GM21825 (cell line): ENCODE measurements around the gene RACK1.
"Not testable (repeated sequence)": the region's sequence is repeated elsewhere in the genome, so short reads cannot be mapped to it uniquely, and the experiment has no call there.

Source experiments
- ATAC-seq: cut with Tn5 transposase; IDR thresholded peaks from one replicate; pipeline ENCODE4 v1.9.1; 2021; ENCODE audit warnings: mild to moderate bottlenecking, moderate library complexity; ENCODE audit not compliant: unreplicated experiment

The RACK1 gene

GRCh38 chr5:181217111-181217802 lies 26.4 kb downstream of the RACK1 start:
- peak; percentile 18 for ATAC-seq

DNA sequence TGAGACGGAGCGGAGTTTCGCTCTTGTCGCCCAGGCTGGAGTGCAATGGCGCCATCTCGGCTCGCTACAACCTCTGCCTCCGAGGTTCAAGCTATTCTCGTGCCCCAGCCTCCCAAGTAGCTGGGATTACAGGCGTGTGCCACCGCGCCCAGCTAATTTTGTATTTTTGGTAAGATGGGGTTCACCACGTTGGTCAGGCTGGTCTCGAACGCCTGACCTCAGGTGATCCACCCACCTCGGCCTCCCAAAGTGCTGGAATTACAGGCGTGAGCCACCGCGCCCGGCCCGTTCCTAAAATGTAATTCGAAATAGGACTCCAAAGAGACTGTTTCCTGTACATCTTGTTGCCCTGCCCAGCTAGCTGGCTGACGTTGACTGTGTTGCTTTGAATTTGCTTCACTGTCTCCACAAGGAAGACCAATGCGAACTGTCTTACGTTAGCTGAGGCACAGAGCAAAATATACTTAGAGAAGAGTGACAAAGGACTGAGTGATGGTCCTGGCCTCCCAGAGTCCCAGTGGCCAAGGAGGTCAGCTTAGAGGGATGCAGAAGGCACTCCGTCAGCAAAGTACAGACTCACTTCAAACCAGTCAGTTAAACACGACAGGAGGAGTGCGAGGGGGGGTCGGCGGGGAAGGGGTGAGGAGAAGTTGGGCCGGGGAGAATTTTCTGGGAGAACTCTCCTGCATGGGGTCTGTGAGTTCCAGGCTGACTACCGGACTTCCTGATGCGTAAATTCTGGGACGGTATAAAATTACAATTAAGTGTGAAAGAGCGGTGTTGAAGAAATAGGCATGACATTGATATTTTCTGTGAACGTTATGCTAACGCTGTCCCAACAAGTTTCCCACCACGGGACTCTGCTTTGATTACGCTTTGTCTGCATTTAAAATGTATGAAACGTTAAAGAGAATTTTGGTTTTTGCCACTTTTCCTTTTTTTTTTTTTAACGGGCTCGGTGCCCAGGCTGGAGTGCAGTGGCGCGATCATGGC lies 27.4 kb downstream of the RACK1 start:
- ATAC-seq, result no peak

DNA sequence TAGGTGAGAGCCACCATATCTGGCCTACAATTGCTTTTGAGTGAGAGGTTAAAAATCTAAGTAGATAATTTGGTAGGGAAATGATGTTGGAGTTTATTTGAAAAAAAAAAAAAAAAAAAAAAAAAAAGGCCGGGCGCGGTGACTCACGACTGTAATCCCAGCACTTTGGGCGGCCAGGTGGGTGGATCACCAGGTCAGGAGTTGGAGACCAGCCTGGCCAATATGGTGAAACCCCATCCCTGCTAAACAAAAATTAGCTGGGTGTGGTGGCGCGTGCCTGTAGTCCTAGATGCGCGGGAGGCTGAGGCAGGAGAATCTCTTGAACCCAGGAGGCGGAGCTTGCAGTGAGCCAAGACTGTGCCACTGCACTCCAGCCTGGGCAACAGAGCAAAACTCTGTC lies 29.5 kb downstream of the RACK1 start:
- ATAC-seq, result not testable (repeated sequence)

DNA sequence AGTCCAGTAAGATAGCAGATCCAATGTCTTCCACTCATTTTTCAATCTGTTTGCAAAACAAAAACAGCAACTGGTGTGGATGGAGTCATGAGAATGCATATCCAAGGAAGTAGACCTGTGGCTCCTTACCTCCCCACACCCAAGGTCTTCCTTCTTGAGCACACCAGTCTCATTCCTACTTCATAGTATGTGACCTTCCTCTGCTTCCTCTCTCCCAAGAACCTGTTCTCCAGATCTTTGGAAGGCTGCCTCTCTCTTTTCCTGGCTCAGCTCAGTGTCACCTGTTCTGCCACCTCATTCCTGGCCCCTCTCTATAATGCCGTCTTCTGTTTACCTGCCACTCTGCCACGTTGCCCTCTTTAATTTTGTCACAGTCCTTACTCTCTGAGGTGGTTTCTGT lies 30.8 kb downstream of the RACK1 start:
- no peak for ATAC-seq

DNA sequence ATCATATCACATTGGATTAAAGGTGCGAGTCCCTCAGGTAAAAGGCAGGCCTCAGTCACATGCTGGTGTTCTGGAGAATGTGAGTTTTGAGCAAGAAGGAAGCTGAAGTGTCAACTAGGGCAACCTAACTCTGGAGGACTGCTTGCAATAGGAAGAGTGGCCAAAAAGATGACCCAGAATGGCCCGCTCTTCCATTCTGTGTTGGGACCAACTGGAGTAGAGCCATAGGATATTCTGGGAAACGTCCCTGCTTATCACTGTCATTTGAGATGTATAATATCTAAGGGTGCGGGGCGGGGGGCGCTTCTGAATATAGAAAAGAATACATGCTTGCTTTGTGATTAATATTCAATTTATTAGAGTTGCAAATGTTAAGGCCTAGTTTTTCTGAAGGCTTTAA lies 31.6 kb downstream of the RACK1 start:
- no peak for ATAC-seq

DNA sequence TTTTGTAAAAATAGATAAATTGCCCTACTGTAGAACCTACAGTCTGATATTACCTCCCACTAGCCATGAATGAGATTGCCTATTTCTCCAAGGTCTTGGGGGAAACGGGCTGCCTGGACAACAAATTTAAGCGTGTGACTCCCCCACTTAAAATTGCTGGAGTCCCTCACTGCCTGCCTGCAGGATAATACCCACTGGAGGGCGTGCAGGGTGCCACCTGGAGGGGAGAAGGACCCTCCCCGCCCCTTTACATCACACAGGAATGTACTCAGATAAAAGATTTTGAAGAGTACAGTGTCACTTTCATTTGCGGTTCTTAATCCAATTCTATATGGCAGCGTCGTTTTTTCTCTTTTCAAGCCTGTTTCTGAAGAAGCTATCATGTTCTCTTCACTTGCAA lies 32.5 kb downstream of the RACK1 start:
- ATAC-seq, result no peak

- not testable (repeated sequence) for ATAC-seq
Measured at GRCh38 chr5:181210698-181211097, 33.0 kb downstream of the RACK1 start.

DNA sequence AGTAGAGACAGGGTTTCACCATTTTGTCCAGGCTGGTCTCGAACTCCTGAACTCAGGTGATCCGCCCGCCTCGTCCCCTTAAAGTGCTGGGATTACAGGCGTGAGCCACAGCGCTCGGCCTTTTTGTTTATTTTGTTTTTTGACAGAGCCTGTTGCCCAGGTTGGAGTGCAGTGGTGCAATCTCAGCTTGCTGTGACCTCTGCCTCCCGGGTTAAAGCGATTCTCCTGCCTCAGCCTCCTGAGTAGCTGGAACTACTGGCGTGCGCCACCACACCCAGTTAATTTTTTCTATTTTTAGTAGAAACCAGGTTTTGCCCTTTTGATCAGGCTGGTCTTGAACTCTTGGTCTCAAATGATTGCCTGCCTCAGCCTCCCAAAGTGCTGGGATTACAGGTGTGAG lies 33.6 kb downstream of the RACK1 start:
- ATAC-seq, result not testable (repeated sequence)

GRCh38 chr5:181209006-181209405 lies 34.7 kb downstream of the RACK1 start:
- not testable (repeated sequence) for ATAC-seq

DNA sequence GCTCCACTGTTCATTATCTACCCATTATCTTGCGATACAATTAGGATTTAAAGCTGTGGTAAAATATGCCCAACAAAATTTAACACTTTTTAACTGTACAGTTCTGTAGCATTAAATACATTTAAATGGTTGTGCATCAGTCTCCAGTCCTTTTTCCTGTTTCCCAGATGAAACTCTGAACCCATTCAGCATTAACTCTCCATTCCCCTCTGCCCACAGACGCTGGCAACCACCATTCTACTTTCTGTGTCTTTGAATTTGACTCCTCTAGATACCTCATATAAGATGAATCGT lies 35.8 kb downstream of the RACK1 start:
- ATAC-seq, result no peak

- ATAC-seq, result no peak
Measured at GRCh38 chr5:181207214-181207959, 36.3 kb downstream of the RACK1 start.

- ATAC-seq, result no peak
Measured at GRCh38 chr5:181205761-181206649, 37.7 kb downstream of the RACK1 start.

DNA sequence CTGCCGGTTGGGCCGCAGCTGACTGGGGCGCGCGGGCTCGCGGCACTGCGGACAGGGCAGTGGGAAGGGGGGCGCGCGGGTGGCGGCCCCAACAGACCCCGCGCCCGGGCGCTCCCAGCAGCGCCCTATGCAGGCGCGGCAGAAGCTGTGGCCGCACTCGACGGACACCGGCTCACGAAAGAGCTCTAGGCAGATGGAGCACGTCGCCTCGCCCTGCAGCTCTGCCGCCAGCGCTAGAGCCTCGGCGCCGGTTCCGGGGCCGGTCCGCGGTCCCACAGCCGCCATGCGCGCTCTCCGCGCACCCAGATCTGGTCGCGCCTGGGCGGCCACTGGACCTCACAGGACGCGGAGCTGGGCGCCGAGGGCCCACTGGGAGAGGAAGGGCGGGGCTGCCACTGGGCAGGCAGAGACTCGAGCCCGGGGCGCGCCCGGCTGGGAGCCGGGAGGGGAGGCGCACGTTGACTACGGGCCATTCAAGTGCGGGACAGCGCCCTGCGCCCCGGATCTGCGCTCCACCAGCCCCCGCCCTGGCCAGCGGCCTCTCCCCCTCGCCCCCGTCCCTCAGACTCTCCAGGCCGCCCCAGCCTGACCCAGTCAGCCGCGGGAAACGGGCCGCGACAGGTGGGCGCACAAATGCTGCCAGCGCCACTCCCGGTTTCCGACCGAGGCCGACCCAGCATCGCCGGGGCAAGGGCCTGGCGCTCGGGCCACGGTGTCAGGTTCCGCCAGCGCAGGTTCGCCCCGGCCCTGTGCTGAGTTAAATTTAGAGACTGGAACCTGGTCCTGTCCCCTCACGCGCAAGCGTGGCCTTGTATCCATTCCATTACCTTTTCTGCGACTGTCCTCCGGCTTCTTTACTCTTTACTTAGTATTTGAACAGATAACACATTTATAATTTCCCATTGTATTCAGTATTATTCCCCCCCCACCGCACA lies 38.6 kb downstream of the RACK1 start, which contains the start of gene TRIM7:
Gene TRIM7, minus strand, starts transcription at position 371 of the 935 bp plus-strand sequence. Its CDS starts 86 bp downstream, at position 285.
- no peak for ATAC-seq

DNA sequence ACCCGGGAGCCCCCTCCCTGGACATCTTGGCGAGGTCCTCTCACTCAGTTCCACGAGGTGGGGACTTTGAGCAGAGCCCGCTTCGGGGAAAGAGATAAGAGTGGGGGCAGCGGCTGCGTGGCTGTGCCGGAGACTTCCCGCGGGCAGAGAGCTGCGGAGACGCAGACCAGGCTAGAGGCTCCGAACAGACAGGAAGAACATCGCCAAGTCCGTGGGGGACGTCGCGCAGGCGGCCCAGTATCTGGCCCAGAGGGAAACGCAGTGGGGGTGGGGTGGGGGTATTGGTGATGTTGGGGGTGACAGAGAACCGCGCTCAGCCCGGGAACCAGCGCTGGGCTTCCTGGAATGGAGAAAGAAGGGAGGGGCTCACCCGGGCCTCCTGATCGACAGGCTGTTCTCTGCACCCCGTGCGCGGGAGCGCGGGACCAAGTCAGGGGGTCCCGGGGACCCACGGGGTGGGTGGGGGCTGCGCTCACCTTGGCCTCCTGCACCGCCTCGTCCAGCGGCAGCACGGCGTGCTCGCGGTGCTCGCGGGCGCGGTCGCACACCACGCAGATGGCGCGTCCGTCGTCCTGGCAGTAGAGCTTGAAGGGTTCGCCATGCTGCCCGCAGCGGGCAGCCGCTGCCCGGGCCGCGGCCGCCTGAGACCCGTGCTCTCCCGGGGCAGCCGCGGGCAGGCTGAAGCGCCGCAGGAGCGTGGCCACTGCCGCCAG lies 39.4 kb downstream of the RACK1 start:
- no peak for ATAC-seq

DNA sequence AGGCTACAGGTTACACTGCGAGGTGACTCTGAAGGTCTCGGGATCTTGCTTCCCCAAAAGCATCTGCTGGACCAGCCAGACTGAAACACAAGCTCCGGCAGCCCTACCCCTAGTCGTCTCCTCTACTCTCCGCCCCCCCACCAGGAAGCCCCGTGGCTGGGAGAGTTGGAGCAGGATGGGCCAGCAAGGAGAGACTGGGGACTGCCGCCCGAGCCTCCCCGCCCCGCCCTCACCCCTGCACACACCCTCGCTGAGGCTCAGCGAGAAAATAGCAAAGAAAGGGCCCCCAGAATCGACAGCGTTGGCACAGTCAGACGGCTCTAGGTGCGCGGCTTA lies 40.0 kb downstream of the RACK1 start:
- ATAC-seq, result no peak

- ATAC-seq, result no peak
Measured at GRCh38 chr5:181203093-181203711, 40.5 kb downstream of the RACK1 start.

DNA sequence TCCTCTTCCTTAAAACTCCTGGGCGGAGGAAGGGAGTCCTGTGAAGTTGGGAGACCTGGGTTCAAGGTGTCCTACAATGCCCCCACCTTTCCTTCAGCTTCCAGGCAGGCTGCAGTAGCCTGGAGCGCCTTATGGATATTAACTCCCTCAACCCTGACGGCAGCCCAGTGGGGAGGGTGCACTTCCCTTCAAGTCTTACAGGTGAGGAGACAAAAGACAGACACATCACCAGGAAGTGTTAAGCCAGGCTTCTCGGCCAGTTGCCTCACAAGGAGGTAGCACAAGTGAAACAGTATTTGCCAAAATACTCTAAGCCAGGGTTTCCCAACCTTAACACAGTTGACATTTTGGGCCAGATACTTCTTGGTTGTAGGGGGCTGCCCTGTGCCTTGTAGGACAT lies 42.9 kb downstream of the RACK1 start:
- ATAC-seq, result no peak

DNA sequence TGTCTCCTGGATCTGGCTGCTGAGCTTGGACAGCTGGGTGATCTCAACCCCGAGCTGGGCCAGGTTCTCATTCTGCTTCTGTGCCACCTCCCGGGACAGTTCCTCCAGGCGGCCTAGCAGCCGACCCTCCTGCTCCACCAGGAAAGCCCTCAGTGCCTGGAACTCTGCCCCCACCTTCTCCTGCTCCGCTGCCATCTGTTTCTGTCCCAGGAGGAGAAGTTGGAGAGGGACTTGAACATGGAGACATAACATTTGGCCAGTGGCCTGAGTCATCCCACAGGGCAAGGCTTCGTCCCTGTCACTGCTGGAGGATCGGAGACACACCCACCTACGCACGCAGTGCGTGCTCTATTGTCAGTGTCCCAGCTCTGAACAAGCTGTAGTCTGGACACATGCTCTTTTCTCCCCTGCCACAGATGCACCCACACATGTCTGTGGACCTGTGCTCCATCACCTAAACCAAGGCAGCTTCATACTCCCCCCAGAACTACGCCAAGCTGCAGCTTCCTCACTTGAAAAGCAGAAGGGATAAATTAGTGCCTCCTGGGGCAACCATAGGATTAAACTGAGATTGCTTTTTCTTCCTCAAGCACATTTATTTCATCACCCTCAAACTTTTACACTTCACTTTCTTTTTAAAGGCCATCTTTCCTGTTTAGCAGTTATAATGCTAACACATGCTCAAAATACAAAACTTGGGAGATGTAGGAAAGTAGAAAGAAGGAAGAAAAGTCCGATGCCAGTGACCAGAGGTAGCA lies 43.6 kb downstream of the RACK1 start:
- no peak for ATAC-seq
